Upper lobe of left lung (tissue), 6 donors: Measurements from ENCODE around the gene GMIP. TPM values are rescaled to one million over a fixed set of nuclear protein-coding genes. Genes with fewer than 3 reads are reported as not detected.
"Not testable (repeated sequence)": the region's sequence is repeated elsewhere in the genome, so short reads cannot be mapped to it uniquely, and the experiment has no call there.

Experiments used
- ATAC-seq, 2 donors: fragments of 200-7000 bp; cut with Tn5 transposase; one replicate each; pipeline ENCODE4 v1.9.1; 2022; ENCODE audit warnings: mild to moderate bottlenecking in 2 of 2, moderate library complexity in 2 of 2; ENCODE audit not compliant: low FRiP score in 2 of 2
- DNase-seq, 2 donors: peaks; one replicate each; pipeline ENCODE4 v3.0.0-alpha.2; 2019 to 2020
- H3K27ac ChIP-seq, 4 donors: fragments of 200-600 bp; sonication (generic); one replicate each; pipeline ENCODE4 v1.5.1; 2016 to 2019
- H3K27me3 ChIP-seq, 4 donors: fragments of 200-600 bp; sonication (generic); one replicate each; pipeline ENCODE4 v1.5.1; 2017 to 2019
- H3K36me3 ChIP-seq, 4 donors: fragments of 200-600 bp; sonication (generic); one replicate each; pipeline ENCODE4 v1.5.1; 2016 to 2019
- H3K4me1 ChIP-seq, 4 donors: fragments of 200-600 bp; sonication (generic); one replicate each; pipeline ENCODE4 v1.5.1; 2018 to 2019
- H3K4me3 ChIP-seq, 4 donors: fragments of 200-600 bp; sonication (generic); one replicate each; pipeline ENCODE4 v1.5.1; 2017 to 2019; ENCODE audit warnings: mild to moderate bottlenecking in 2 of 4, moderate library complexity in 1 of 4
- H3K9me3 ChIP-seq, 4 donors: fragments of 200-600 bp; sonication (generic); one replicate each; pipeline ENCODE4 v1.5.1; 2018 to 2019
- CTCF ChIP-seq, 6 experiments: fragments of 450-650 bp in 4 of 6; fragments of 200-600 bp in 2 of 6; sonication (generic) in 2 of 6; IDR thresholded peaks; one replicate each; pipeline ENCODE4 v1.5.1; 2016 to 2019; ENCODE audit warnings: antibody characterized with exemption in 6 of 6
- EP300 ChIP-seq, 4 donors: sonication (generic); formaldehyde crosslinking; IDR thresholded peaks; one replicate each; pipeline ENCODE4 v1.5.1; 2017; ENCODE audit warnings: antibody characterized with exemption in 4 of 4, control low read depth in 2 of 4
- POLR2A ChIP-seq, 4 donors: fragments of 450-650 bp; IDR thresholded peaks; one replicate each; pipeline ENCODE4 v1.5.1; 2016 to 2017; ENCODE audit warnings: antibody characterized with exemption in 4 of 4, mild to moderate bottlenecking in 2 of 4
- POLR2AphosphoS5 ChIP-seq, 2 donors: sonication (generic); formaldehyde crosslinking; IDR thresholded peaks; one replicate each; pipeline ENCODE4 v1.5.1; 2017; ENCODE audit warnings: antibody characterized with exemption in 2 of 2
- WGBS, 2 donors: methylation state at CpG; one replicate each; pipeline ENCODE4 v1.1.5; 2017 to 2018; 5-methylcytosine and 5-hydroxymethylcytosine counted together
- total RNA-seq, 6 donors: library from RNA; depleted of rRNA in 4 of 6; stranded (reverse); fragments of >200 nt in 4 of 6; gene quantifications; one replicate each; pipeline versions ENCODE4 v1.1.0 to v1.2.1, GENCODE V29; 2016 to 2021
- donor health status: DM: no; HTN: no; CAD: no; lungs with moderate emphysema.
- donor health status: DM: no; HTN: yes; CAD: no; lungs with severe emphysema.

GMIP gene
- total RNA-seq, 6 donors from 2014 or later: 20.8 to 109 (median 49.1) TPM

- no peak for TF ChIP-seq POLR2A (IDR thresholded peaks at IDR 0.05)
- peak overlapping the region in 1 of 4 donors; percentile 95 for H3K27ac ChIP-seq
- peaks cover 12 to 23% (median 15%) of the 10 kb centered on the region in 4 donors for H3K4me1 ChIP-seq
- H3K27me3 ChIP-seq: no peaks in the 10 kb centered on the region
- ATAC-seq (no peak), DNase-seq (no peak)
- H3K4me3 ChIP-seq: peak overlapping the region in 3 of 4 donors; percentile 85 to 95 (median 95)
- peaks cover 0 to 9% (median 2%) of the 10 kb centered on the region in 4 donors for H3K9me3 ChIP-seq
- H3K36me3 ChIP-seq: peaks cover 5 to 21% (median 10%) of the 10 kb centered on the region in 4 donors
- 79 to 81% methylated on average over 9 to 10 of the region's 10 CpGs for WGBS, 2 donors
These were observed 26.7 kb upstream of the GMIP start for GRCh38 chr19:19670070-19670551.

- WGBS, 2 donors: 7% methylated on average over 13 to 24 of the region's 36 CpGs
- peak; percentile 95 to 97 for DNase-seq
- no peaks in the 10 kb centered on the region for H3K9me3 ChIP-seq
- peaks cover 12 to 28% (median 17%) of the 10 kb centered on the region in 4 donors for H3K4me1 ChIP-seq
- H3K27ac ChIP-seq: peak within 1 kb of the TSS; percentile 89 to 95 (median 93)
- no peaks in the 10 kb centered on the region for H3K27me3 ChIP-seq
- TF ChIP-seq POLR2A (IDR thresholded peaks at IDR 0.05) (peak in 2 of 4 donors; percentile 41 to 69), CTCF (IDR thresholded peaks at IDR 0.05) (no peak), POLR2AphosphoS5 (IDR thresholded peaks at IDR 0.05) (peak; percentile 23 to 63), EP300 (IDR thresholded peaks at IDR 0.05) (no peak)
- peak; percentile 92 for ATAC-seq
- peaks cover 0 to 9% (median 3%) of the 10 kb centered on the region in 4 donors for H3K36me3 ChIP-seq
- H3K4me3 ChIP-seq: peak within 1 kb of the TSS; percentile 71 to 95 (median 90)
These were observed 25.0 kb upstream of the GMIP start, which contains the start of gene ZNF101 for GRCh38 chr19:19668230-19669012. ZNF101 (plus strand) TSS chr19:19668839; CDS start chr19:19668964, 125 bp downstream.

GRCh38 chr19:19665420-19665948, 22.0 kb upstream of the GMIP start:
- DNase-seq, ATAC-seq, H3K27me3 ChIP-seq, H3K27ac ChIP-seq, H3K36me3 ChIP-seq, H3K9me3 ChIP-seq, H3K4me3 ChIP-seq: not testable (repeated sequence)
- H3K4me1 ChIP-seq: peaks cover 29 to 51% (median 36%) of the 10 kb centered on the region in 4 donors
- WGBS, 2 donors: 95 to 98% methylated on average over 22 of the region's 22 CpGs

DNA sequence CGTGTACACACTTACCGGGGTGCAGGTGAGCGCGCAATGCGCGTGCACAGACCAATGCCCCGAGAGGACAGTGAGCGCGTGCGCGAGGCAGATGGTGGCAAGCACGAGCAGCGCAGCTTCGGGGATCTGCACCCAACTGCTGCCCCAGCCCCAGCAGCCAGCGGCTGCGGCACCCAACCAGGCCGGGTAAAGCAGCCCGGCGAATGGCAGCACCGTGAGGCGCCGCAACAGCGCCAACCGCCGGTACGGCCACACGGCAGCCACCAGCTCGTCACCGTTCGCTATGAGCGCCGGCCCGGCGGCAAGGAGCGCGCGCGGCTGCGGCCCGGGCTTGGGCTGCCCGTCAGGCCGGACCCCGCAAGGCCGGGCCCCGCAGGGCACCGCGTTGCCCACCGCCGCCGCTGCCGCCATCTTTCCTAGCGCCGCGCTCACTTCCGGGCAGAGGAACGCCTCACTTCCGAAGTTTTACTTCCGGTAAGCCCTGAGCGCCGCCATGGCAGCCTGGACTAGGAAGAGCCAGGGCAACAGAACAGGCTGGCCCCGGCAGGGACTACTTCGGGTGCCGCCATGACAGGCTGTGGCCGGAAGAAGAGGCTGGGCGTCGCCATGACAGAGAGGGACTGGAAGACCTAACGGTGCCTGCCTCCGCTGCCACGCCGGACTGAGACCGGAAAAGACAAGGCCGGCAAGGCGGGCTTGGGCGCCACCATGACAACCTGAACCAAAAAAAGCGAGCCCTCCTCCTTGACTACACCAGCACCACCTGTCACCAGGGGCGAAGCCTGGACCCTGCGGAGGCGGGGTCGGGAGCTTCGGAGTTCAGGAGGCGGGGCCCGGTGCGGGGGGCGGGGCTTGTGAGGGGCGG, 20.0 kb upstream of the GMIP start, which contains the start of gene ATP13A1:
ATP13A1 (minus strand) TSS at position 421 of the 865 bp plus-strand sequence; CDS start at position 411, 10 bp downstream.
- H3K36me3 ChIP-seq: peaks cover 7 to 18% (median 14%) of the 10 kb centered on the region in 4 donors
- 0% methylated on average over 6 to 28 of the region's 85 CpGs for WGBS, 2 donors
- DNase-seq (peak; percentile 97 to 98), ATAC-seq (peak; percentile 98)
- peak within 1 kb of the TSS; percentile 90 to 95 (median 94) for H3K27ac ChIP-seq
- TF ChIP-seq CTCF (IDR thresholded peaks at IDR 0.05) (peak in 4 of 6 experiments; percentile 10 to 57 (median 43)), EP300 (IDR thresholded peaks at IDR 0.05) (peak in 1 of 4 donors; percentile 57), POLR2AphosphoS5 (IDR thresholded peaks at IDR 0.05) (peak; percentile 80 to 90), POLR2A (IDR thresholded peaks at IDR 0.05) (peak in 3 of 4 donors; percentile 56 to 80 (median 74))
- peaks cover 18 to 41% (median 26%) of the 10 kb centered on the region in 4 donors for H3K4me1 ChIP-seq
- H3K4me3 ChIP-seq: peak within 1 kb of the TSS; percentile 80 to 100 (median 96)
- no peaks in the 10 kb centered on the region for H3K9me3 ChIP-seq
- no peaks in the 10 kb centered on the region for H3K27me3 ChIP-seq

GRCh38 chr19:19662871-19663255, 19.4 kb upstream of the GMIP start:
- H3K36me3 ChIP-seq: peaks cover 11 to 24% (median 19%) of the 10 kb centered on the region in 4 donors
- peak overlapping the region; percentile 90 to 95 (median 94) for H3K27ac ChIP-seq
- peaks cover 15 to 37% (median 24%) of the 10 kb centered on the region in 4 donors for H3K4me1 ChIP-seq
- TF ChIP-seq CTCF (IDR thresholded peaks at IDR 0.05) (no peak), POLR2A (IDR thresholded peaks at IDR 0.05) (no peak), POLR2AphosphoS5 (IDR thresholded peaks at IDR 0.05) (no peak), EP300 (IDR thresholded peaks at IDR 0.05) (no peak)
- H3K4me3 ChIP-seq: peak overlapping the region; percentile 80 to 100 (median 96)
- no peaks in the 10 kb centered on the region for H3K9me3 ChIP-seq
- DNase-seq: no peak
- 10 to 11% methylated on average over 17 of the region's 17 CpGs for WGBS, 2 donors
- no peaks in the 10 kb centered on the region for H3K27me3 ChIP-seq
- ATAC-seq: no peak
